GM18951 (cell line): Measurements from ENCODE around the gene CCR1.

ENCODE experiments used
- POLR2A ChIP-seq: IDR thresholded peaks from 4 replicates; pipeline ENCODE4 v1.6.1; 2011; ENCODE audit warnings: mild to moderate bottlenecking; ENCODE audit not compliant: insufficient read length, insufficient read depth; ENCODE audit errors: extremely low read depth
- in situ Hi-C: fragments of 300-500 bp; cut with MboI; formaldehyde crosslinking; loops from one replicate; pipeline ENCODE4 v1.12.0; 2022; ENCODE audit warnings: low sequenced_read_pairs, mixed read lengths, inconsistent platforms; ENCODE audit not compliant: unreplicated experiment

Gene CCR1

DNA sequence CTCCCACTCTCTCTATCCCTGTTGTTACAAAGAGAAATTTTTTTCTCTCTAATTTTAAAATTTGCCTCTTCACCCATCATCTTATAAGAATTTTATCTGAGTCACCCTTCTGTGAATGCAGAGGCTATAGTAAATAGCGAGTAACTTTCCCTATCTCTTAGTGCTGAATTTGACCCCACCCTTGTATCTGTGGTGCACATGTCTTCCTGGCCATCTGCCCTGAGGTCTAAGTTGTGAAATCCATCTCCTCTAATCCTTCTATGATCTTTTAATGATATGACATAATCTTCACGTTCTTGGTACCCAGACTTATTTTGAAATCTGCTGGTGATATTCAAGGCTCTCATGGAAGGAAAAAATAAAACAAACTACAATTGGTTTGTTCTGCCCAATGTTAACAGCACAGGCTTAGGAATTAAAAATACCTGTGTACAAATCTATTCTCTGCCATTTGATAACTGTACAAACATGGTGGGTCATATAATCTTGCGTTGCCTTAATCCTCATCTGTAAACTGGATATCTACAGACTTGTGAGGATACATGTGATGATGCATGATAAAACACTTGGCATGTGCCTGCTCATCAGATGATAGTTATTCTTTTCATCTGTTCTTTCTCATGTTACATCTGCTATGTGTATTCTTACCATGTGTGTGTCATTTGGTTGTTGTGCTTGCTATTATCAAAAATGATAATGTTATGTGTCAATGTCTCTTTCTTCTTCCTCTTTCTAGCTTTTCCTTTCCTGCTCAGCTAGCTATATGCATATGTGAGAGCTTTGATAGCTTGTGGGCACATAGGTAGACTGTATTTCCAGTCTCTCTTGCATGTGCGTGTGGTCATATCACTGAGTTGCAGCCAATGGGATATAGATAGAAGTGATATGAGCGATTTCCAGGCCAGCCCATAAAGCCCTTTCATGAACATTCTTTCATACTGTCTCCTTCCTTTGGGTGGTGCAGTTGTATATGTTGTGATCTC lies 20.4 kb upstream of the CCR1 start:
- in situ Hi-C loops: no loop called here

DNA sequence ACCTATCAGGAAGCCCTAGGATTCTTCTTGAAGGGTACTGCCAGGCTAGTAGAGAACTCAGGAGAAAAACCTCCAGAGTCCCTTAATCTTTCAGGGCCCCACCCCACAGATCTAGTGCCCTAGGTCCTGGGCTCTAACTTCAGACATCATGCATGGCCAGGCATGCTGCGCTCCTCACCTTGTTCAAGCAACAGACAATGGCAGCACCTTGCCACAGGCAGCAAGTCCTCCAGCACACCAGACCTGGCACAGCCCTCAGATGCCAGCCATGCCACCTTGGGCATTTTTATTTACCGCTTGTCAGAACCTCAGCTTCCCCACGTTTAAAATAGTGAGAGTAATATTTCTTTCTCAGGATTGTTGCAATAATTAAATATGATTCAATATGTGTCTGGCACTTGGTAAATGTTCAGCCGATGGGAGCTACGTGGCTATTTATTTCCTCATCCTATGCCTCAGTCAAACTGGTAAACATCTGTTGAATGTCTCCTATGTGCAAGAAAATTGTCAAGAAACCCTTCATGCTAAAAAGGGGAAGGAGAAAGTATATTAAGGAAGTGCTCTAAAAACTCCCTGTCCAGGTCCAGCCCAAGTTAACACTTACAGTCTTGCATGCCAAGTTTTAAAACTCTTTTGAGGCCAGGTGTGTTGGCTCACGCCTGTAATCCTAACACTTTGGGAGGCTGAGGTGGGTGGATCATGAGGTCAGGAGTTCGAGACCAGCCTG lies 14.5 kb upstream of the CCR1 start:
- TF ChIP-seq POLR2A: no peak
- in situ Hi-C loops: loop anchor here (25.0 kb wide), 1 partner anchor 285 kb away; the partner anchor contains the start of gene CXCR6

More for the DNA sequence above, 20.4 kb upstream of the CCR1 start:
- TF ChIP-seq POLR2A: no peak

DNA sequence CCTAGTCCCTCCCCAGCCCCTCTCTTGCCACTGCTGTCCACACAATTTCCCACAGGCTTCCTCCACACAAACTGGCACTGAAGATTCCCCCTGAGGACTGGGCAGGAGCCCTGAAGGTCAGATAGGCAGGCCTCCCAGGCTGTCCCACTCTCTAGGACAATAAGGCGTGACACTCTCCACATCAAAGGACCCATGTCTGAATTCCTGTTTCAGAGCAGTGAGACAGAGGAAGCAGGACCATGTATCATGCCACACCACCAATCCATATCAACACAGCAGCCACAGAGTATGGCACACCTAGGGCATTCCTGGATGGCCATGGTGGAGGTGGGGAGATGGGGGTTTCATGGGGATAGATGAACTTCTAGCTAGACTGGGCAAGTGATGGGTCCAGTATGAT lies 13.8 kb upstream of the CCR1 start:
- in situ Hi-C loops: loop anchor here (25.0 kb wide), 1 partner anchor 285 kb away; the partner anchor contains the start of gene CXCR6
- TF ChIP-seq POLR2A: no peak

DNA sequence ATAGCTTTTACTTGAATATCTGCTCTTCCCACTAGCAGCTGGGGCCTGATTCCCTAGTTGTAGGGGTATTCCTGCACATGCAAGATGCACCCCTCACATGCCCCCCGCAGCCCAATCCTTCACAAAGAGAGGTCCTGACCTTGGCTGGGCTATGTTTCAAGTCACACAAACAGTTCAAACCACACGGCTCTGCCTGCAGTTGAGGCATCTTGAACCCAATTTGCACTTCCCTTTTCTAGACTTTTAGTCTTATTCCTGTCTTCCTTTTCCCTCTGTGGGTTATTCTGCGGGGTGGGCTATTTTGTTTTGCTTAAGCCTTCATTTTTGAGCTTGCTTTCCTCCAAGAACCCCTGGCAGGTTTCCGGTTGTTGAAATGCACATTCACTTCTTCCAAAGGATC lies 13.3 kb upstream of the CCR1 start:
- TF ChIP-seq POLR2A: no peak
- in situ Hi-C loops: loop anchor here (25.0 kb wide), 1 partner anchor 284 kb away; the partner anchor contains the start of gene CXCR6

DNA sequence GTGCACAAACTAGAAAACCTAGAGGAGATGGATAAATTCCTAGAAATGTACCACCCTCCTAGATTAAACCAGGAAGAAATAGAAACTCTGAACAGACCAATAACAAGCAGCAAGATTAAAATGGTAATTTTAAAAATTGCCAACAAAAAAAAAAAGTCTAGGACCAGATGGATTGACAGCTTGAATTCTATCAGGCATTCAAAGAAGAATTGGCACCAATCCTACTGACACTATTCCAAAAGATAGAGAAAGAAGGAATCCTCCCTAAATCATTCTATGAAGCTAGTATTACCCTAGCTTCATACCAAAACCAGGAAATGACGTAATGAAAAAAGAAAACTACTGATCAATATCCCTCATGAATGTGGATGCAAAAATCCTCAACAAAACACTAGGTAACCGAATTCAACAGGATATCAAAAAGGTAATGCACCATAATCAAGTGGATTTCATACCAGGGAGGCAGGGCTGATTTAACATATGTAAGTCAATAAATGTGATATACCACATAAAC lies 10.1 kb upstream of the CCR1 start:
- in situ Hi-C loops: loop anchor here (10.0 to 25.0 kb wide), 2 partner anchors 157 to 281 kb away; partner anchors contain the start of genes CCR5 and CXCR6
- no peak for TF ChIP-seq POLR2A

DNA sequence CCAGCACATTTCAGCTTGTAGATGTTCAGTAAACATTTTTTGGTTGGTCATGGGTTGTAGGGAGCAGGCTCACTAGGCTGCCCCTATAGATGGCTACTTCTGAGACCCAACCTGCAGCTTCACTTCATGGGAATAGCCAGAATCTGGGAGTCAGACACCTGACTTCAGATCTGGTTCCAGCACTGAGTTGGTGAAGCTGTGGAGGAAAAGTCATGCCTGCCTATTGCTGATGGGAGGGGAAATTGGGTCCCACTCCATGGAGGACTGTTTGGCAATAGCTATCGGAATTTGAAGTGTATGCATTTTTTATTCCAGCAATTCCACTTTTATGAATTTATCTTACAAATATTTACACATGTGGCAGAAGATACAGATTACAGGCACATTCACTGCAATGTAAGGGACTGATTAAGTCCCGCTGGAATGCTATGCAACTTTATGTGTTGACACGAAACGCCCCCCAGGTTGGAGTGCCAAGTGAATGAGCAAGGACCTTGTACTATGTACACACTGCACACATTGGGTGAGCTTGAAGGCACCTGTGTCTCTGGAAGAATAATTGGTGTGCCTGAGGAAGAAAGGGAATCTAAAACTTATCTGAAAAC lies 7.8 kb upstream of the CCR1 start:
- in situ Hi-C loops: loop anchor here (10.0 to 25.0 kb wide), 2 partner anchors 159 to 279 kb away; partner anchors contain the start of genes CCR5 and CXCR6
- TF ChIP-seq POLR2A: no peak

GRCh38 chr3:46214751-46215352 lies 6.7 kb upstream of the CCR1 start:
- in situ Hi-C loops: loop anchor here (10.0 to 25.0 kb wide), 2 partner anchors 160 to 278 kb away; partner anchors contain the start of genes CCR5 and CXCR6
- no peak for TF ChIP-seq POLR2A

DNA sequence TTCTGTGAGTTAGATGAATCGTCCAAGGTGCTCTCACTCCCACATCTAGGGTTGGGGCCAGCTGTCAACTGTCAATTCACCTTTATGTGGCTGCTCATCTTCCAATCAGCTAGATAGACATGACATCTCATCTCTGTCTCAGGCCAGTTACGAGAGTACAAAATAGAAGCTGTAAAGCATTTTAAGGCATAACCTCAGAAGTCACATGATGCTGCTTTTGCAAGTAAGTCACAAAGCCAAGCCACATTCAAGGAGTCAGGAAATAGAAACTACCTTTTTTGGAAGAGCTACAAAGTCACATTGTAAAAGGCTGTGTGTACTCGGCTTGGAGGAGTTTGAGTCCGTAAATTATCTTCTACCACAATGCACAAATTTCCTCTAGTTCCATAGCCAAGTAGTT lies 5.1 kb upstream of the CCR1 start:
- in situ Hi-C loops: loop anchor here (10.0 to 25.0 kb wide), 2 partner anchors 162 to 276 kb away; partner anchors contain the start of genes CCR5 and CXCR6

GRCh38 chr3:46212101-46212500 lies 4.0 kb upstream of the CCR1 start:
- in situ Hi-C loops: loop anchor here (10.0 to 25.0 kb wide), 2 partner anchors 163 to 275 kb away; partner anchors contain the start of genes CCR5 and CXCR6
- no peak for TF ChIP-seq POLR2A

More for the DNA sequence above, 5.1 kb upstream of the CCR1 start:
- TF ChIP-seq POLR2A: no peak

- in situ Hi-C loops: loop anchor here (5.0 to 25.0 kb wide), 3 partner anchors 123 to 273 kb away; partner anchors contain the start of genes CCR5 and CXCR6
- no peak for TF ChIP-seq POLR2A
Measured at GRCh38 chr3:46209746-46210470, 1.8 kb upstream of the CCR1 start.

- no peak for TF ChIP-seq POLR2A
- in situ Hi-C loops: loop anchor here (5.0 to 25.0 kb wide), 2 partner anchors 122 to 272 kb away; partner anchors contain the start of gene CXCR6
Measured at GRCh38 chr3:46209053-46209452, 940 bp upstream of the CCR1 start.

GRCh38 chr3:46207514-46207913 lies 599 bp downstream of the CCR1 start:
- in situ Hi-C loops: loop anchor here (5.0 to 25.0 kb wide), 2 partner anchors 120 to 270 kb away; partner anchors contain the start of gene CXCR6
